GM23338 (cell line): Measurements from ENCODE around the gene MAPK6.

Source experiments
- CREB1 ChIP-seq: fragments of 250-450 bp; sonication (Bioruptor Pico); IDR thresholded peaks from 2 replicates; pipeline ENCODE4 v1.5.0; 2020; ENCODE audit warnings: low read depth, mild to moderate bottlenecking, moderate library complexity
- CTCF ChIP-seq, 2 experiments: fragments of 200-600 bp in 1 of 2; sonication (generic) in 1 of 2; conservative IDR thresholded peaks; 2 replicates each; pipeline versions ENCODE4 v1.5.1 to v1.6.1; 2016 to 2017; ENCODE audit warnings: antibody characterized with exemption in 2 of 2, low read depth in 2 of 2, mild to moderate bottlenecking in 2 of 2, moderate library complexity in 1 of 2
- ETS1 ChIP-seq: IDR thresholded peaks from 2 replicates; pipeline ENCODE4 v1.6.1; 2016; ENCODE audit warnings: antibody characterized with exemption
- EZH2 ChIP-seq: fragments of 200-600 bp; sonication (generic); IDR thresholded peaks from one replicate; pipeline ENCODE4 v1.8.0; 2017; ENCODE audit warnings: antibody characterized with exemption, mild to moderate bottlenecking, low read depth; ENCODE audit not compliant: unreplicated experiment
- EZH2phosphoT487 ChIP-seq: fragments of 200-600 bp; sonication (generic); IDR thresholded peaks from one replicate; pipeline ENCODE4 v1.8.1; 2018; ENCODE audit warnings: antibody characterized with exemption; ENCODE audit not compliant: unreplicated experiment
- JUNB ChIP-seq: IDR thresholded peaks from one replicate; pipeline ENCODE4 v1.6.1; 2016; ENCODE audit warnings: antibody characterized with exemption; ENCODE audit not compliant: unreplicated experiment
- NANOG ChIP-seq: IDR thresholded peaks from 2 replicates; pipeline ENCODE4 v1.6.1; 2016; ENCODE audit warnings: antibody characterized with exemption, borderline replicate concordance
- POLR2AphosphoS5 ChIP-seq: IDR thresholded peaks from 2 replicates; pipeline ENCODE4 v1.6.1; 2016; ENCODE audit warnings: antibody characterized with exemption, low read depth
- REST ChIP-seq: IDR thresholded peaks from one replicate; pipeline ENCODE4 v1.6.1; 2018; ENCODE audit warnings: antibody characterized with exemption; ENCODE audit not compliant: unreplicated experiment
- ZNF114 ChIP-seq: fragments of 250-450 bp; sonication (Bioruptor Pico); IDR thresholded peaks from 2 replicates; pipeline ENCODE4 v1.5.0; 2020; ENCODE audit warnings: mild to moderate bottlenecking, moderate library complexity
- ZNF331 ChIP-seq: fragments of 250-450 bp; sonication (Bioruptor Pico); IDR thresholded peaks from 2 replicates; pipeline ENCODE4 v1.5.0; 2020; ENCODE audit warnings: low read depth, mild to moderate bottlenecking, moderate library complexity

- TF ChIP-seq CTCF (conservative IDR thresholded peaks at IDR 0.05; ENCODE audit: low read depth in 2 of 2), result no peak
- TF ChIP-seq POLR2AphosphoS5, result no peak
- no peak for TF ChIP-seq ZNF331
- TF ChIP-seq REST, result no peak
- TF ChIP-seq JUNB, result no peak
- no peak for TF ChIP-seq EZH2
- no peak for TF ChIP-seq EZH2phosphoT487
- TF ChIP-seq CREB1 (CRISPR knock-in tag), result no peak
- no peak for TF ChIP-seq ZNF114
- no peak for TF ChIP-seq NANOG
- TF ChIP-seq ETS1, result no peak
These were observed 15.3 kb upstream of the MAPK6 start for GRCh38 chr15:52003710-52004109.
